Superior temporal gyrus (tissue), 1 donor: ENCODE measurements around the gene GGA1.
"Not testable (repeated sequence)": the region's sequence is repeated elsewhere in the genome, so short reads cannot be mapped to it uniquely, and the experiment has no call there.

Experiments
- DNase-seq: peaks from one replicate; pipeline ENCODE4 v3.0.0-alpha.2; 2016; ENCODE audit errors: extremely low spot score

The GGA1 gene

DNA sequence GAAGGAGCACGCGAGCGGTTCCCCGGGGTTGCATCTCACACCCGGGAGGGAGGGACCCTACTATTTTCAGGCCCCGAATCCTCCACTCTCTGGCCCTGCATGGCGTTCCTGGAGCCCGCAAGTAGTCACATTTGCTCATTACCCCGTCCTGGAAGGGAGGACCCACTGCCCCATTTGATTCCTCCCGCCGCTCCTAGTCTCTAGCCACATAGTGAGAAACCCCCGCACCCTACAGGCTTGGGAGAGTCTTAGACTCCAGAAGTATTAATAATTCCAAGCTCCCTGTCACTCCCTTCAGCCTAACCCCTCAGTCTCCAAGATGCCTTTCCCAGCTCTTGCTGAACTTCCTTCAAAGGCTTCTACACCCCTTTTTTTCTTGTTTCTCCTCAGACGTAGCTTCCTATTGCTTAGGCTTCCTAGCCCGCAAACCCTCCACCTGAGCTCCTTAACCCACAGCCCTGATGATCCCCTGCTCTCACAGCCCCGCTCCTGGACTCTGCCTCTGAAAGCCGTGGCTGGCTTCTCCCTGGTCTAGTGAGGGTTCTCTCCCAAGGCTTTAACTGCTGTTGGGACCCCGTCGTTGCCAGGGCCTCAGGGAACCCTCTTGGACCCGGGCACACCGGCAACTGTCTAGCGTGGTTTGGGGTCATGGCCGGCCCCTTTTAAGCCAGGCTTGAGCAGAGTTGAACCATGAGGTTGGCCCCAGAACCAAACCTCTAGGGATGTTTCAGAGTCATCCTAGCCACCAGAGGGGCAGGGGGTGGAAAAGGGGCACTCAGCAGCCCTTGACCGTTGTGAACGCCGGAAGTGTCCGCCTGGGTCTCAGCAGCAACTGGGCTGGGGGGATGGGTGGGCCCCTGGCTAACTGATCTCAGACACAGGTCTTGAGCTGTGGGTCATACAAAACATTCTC is 862 bp downstream of the GGA1 start:
- peak; percentile 22 for DNase-seq

DNA sequence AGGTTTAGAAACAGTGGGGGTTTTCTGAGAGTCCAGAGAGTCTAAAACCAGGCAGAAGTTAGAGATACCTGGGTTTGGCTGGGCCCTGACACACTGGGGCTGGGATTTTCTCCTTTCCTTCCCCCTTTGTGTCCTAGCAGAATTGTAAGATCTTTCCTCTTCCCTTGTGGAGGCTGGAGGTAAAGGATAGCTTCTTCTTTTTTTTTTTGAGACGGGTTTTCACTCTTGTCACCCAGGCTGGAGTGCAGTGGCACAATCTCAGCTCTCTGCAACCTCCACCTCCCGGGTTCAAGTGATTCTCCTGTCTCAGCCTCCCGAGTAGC is 1.5 kb downstream of the GGA1 start:
- DNase-seq = not testable (repeated sequence)

DNA sequence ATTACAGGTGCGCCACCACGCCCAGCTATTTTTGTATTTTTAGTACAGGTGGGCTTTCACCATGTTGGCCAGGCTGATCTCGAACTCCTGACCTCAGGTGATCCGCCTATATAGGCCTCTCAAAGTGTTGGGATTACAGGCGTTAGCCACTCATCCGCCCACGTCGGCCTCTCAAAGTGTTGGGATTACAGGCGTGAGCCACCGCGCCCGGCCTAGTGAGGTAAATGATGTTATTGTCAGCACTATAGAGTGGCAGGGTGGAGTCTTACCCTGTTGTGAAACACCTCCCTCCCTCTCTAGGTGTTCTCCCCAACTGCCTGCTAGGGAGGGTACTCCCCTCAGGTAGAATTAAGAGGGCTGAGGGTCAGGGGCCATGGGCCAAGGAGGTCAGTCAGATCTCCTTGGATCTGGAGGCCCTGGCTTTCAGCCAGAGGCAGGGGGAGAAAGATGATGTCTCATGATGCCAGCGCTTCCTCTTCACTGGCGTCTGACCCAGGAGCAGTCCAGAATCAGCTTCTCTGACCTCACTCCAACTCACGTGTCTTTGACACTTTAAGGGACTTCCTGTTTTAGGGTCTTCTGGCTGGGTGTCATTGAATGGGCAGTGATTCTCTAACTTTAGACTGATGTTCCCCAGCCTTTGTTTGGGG is 2.0 kb downstream of the GGA1 start:
- DNase-seq = no peak

DNA sequence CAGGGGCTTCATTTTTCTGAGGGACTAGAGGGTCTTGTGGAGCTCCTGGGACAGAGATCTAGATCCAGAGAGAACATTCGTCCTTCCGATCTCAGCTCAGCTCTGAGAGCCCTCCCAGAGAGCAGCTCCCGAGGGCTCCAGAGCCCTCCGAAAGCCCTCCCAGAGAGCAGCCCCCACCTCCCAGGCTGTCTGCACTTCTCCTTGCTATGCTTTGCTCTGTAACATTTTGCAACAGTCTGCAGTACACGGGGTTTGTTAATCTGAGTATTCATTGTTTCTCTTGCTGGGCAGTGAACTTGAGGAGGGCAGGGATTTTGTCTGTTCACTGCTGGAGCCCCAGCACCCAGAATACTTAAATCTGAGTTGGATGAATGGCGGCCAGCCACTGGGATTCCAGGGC is 2.6 kb downstream of the GGA1 start:
- DNase-seq = no peak

DNA sequence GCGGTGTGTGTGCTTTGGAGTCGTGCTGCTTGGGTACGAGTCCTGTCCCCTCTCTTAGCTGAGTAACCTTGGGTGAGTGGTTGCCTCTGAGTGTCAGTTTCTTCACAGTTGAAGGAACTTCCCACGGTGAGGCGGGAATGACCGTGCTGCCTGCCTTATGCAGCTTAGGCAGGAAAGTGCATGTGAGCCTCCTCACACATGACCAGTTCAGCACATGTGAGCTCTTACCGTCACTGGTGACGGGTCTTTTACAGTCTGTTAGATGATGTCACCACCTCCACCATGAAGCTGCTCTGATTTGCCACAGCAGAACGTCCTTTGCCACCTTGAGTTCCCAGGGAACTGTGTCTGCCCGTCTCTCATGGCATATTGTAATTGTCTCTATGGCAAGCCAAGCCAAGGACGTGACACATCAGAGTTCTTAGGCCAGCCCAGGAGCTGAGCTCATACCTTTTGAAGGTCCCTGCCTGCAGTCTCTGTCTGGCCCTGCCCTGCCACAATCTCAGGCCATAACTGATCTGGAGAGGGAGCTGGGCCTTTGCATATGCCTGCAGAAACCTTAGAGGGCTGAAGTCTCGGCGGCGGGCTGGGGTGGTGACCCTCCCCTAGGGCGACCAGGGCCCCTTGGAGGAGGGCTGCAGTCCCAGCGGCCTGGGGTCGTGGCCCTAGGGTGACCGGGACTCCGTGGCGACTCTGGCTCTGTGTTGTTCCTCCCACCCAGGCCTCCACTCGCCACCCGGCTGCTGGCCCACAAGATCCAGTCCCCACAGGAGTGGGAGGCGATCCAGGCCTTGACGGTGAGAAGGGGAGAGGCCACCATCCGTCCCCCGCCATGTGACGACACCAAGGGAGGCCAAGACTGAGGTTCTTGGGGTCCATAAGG is 7.8 kb downstream of the GGA1 start:
- DNase-seq = no peak

DNA sequence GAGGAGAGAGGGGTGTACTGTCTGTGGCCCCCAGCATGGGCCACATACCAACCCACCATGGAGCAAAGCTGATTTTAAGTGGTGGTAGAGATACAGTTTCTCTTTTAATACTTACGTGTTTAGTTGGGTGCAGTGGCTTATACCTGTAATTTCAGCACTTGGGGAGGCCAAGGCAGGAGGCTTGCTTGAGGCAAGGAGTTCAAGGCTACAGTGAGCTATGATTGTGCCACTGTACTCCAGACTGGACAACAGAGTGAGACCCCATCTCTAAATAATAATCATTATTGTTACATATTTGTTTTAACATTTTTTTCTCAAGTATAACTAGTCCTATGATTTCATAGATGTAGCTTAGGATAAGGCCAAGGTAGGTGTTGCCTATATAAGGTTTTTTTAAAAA is 8.8 kb downstream of the GGA1 start:
- DNase-seq = no peak

DNA sequence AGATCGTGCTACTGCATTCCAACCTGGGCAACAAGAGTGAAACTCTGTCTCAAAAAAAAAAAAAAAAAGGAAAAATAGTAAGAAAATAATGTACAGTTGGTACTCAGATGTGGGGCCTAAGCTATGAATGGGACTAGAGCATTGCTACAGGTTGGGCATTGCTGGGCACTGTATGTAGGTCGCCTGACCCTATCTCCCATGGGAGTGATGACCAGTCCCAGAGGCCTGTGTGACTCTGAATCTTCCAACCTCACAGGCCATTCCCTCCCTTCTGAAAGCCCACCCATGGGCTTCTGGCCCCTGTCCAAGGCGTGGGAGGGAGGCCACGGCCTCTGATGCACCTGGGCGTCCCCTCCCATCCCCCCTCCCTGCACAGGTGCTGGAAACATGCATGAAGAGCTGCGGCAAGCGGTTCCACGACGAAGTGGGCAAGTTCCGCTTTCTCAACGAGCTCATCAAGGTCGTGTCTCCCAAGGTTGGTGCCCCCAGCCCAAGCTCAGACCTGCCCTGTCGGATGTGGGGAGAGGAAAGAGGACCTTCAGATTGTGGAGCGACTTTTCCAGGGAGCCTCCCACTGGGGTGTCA is 9.5 kb downstream of the GGA1 start:
- DNase-seq = no peak

DNA sequence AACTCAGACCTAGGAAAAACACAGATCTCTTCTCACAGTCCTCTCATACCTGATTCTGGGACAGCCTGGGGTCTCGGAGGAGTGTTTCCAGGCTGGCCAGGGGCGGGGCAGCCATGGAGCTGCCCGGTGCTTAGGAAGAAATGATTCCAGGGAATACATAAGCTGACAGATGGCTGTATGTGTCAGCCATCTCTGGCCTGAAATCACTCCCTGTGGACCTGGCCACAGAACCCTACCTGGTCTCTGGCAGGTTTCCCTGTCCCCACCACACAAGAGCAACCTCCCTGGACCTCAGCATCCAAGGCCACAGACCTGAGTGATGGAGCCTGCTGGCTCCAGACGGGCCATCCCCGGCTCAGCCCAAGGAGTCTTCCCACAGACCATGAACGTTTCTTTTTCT is 10.0 kb downstream of the GGA1 start:
- no peak for DNase-seq

DNA sequence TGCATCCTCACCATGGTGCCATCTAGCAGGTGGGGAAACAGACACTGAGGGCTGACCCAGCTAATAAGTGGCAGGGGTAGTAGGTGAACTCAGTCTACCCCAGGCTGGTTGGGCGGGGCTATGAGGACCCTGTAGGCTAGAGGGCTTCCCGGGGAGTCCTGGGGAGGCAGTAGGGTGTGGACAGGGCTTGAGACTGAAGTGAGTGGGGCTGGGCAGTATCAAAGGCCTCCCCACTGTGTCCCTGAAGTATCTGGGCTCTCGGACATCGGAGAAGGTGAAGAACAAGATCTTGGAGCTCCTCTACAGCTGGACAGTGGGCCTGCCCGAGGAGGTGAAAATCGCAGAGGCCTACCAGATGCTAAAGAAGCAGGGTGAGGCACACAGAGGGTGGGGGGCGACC is 11.4 kb downstream of the GGA1 start:
- no peak for DNase-seq

DNA sequence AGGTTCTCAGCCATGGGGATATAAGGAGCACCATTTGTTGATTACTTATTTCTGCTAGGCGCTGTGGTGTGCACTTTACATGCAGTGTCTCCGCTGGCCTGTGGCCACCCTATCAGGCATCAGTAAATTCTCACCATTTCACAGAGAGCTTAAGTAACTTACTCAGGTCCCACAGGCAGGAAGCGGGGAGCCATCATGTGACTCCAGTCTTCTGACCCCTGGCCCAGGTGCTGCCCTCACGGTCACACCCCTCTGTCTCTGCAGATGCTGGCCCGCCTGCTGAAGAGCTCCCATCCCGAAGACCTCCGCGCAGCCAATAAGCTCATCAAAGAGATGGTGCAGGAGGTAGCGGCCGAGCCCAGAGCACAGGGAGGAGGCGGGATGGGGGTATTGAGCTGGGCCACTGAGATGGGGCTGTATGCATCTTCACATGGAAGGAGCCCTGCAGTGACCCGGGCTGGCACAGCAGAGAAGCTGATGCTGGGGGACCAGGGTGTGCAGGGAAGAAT is 12.8 kb downstream of the GGA1 start:
- no peak for DNase-seq

DNA sequence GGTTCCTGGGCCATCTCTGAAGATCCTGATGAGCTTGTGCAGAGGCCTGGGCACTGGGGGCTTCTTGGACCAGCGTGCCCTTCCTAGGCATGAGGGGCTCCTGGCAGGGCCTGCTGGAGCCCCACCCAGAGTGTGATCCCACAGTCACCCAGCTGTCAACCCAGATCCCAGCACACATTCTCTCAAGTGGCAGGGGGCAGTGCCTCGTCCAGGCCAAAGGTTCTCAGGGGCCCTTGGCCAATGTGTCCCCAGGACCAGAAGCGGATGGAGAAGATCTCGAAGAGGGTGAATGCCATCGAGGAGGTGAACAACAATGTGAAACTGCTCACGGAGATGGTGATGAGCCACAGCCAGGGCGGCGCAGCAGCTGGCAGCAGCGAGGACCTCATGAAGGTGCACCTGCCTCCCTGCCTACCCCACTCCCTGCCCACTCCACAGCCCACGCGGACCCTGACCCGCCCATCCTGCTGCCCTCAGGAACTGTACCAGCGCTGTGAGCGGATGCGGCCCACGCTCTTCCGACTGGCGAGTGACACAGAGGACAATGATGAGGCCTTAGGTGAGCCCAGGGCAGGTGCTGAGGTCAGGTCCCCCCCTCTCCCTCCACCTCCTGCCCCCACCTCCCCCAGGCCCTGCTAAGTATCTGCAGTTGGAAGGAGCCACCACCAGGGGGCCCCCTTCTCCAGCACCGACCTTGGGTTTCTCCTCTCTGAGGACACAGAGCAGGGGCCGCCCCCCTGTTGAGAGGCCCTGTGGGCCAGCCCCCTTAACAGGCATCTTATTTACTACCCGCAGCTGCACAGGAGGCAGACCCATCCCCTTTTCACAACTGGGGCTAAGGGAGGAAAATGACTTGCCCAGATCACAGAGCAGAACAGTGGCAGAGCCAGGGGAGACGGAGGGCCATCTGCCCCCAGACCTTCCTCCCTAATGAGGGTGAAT is 14.7 kb downstream of the GGA1 start:
- peak; percentile 60 for DNase-seq

DNA sequence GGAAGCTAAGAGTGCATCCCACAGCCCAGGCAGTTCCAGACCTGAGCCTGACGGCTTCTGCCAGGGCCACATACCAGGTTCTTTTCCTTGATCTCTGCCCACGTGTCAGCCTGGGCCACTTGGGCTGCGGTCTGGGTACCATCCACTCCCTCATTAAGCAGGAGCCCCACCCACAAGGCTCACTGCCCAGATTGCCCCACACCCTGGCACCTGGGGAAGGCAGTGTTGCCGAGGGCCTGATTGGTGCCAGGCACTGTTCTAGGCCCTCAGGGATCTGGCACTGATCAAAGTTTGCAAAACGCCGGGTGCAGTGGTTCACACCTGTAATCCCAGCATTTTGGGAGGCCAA is 15.4 kb downstream of the GGA1 start:
- DNase-seq = no peak

DNA sequence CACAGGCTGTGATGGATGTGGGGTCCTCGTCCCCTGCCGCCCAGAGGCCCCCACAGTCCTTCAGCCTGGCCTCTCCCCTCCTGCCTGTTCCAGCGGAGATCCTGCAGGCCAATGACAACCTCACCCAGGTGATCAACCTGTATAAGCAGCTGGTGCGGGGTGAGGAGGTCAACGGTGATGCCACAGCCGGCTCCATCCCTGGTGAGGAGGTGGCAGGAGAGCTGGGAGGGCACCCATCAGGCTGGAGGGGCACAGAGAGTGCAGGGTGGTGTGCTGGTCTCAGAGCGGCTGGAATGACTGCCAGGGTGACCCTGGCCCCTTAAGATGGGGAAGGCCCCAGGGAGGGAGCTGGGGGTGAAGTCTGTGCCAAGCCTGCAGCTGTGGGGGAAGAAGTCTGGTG is 16.2 kb downstream of the GGA1 start:
- no peak for DNase-seq

DNA sequence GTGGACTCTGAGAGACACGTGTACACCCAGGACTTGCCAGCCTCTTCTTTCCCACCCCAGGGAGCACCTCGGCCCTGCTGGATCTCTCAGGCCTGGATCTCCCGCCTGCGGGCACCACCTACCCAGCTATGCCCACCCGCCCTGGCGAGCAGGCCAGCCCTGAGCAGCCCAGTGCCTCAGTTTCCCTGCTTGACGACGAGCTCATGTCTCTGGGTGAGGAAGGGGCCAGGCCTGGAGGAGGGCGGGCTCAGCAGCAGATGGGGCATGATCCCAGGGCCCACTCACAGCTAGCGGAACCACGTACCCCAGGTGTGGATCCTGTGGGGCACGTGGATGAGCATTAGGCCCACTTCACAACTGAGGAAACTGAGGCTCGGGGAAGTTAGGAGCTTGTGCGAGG is 17.1 kb downstream of the GGA1 start:
- no peak for DNase-seq

DNA sequence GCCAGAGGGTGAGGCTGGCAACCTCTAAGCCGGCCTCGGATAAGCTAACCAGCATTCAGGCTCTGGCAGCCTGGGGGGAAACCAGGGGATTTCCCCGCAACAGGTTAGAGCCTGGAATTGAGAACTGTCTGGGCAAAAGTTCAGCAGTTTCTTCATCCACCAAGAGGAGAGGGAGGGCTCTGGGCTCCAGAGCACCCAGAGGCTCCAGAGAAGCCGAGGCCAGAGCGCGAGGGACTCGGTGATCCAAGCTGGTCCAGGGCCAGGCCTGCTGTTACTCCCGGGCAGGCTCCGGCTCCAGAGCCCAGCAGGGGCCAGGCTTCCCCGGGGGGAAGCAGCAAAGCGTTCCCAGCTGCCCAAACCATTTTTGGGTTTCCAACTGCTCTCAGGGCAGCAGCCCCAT is 17.5 kb downstream of the GGA1 start:
- DNase-seq = no peak

DNA sequence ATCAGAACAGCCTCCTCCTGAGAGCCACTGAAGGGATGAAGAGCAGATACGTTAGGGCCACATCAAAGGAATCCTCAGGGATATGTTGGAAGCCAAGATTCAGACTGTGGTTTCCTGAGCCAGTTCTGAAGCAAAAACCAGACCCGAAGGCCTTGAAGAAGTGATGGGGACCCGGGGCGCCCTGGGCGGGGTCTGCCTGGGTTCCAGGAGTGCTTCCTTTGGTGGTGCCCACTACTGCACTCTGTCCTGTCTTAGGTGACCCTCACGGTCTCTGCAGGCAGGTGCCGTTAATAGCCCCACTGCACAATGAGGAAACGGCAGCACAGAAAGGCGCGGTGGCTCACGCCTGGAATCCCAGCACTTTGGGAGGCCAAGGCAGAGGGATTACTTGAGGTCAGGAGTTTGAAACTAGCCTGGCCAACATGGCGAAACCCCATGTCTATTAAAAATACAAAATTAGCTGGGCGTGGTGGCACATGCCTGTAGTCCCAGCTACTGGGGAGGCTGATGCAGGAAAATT is 18.0 kb downstream of the GGA1 start:
- DNase-seq = no peak

DNA sequence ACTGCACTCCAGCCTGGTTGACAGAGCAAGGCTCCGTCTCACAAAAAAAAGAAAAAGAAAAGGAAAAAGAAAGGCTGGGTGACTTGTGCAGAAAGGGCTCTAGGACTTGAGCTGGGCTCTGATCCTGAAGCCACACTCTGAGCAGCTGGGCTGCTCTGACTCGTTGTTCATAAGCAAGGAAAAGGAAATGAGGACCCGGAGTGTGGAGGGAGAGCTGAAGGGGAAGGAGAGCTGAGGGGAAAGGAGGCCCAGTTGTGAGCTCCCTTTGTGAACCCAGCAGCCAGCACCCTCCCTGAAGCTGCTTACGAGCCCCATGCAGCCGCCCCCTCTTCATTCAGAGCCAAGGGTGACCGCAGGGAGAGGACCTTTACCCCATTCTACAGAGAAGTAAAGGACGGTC is 18.5 kb downstream of the GGA1 start:
- DNase-seq = no peak

DNA sequence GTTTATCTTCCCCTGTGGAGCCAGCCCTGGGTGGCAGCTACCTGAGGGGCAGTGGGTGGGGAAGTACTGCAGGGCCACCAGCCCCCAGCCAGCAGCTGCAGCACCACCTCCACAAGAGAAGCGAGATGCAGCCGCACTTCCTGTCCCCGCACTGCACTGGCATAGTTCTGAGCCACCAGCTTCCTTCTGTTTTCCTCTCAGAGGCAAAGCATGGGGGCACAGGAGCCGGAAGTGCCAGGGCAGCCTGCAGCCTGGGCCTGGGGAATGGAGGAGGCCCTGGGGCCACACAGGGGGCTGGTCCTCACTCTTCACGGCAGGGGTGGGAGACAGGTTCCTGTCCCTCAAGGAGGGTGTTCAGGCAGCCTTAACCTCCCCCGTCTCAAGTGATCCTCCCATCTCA is 18.9 kb downstream of the GGA1 start:
- no peak for DNase-seq

DNA sequence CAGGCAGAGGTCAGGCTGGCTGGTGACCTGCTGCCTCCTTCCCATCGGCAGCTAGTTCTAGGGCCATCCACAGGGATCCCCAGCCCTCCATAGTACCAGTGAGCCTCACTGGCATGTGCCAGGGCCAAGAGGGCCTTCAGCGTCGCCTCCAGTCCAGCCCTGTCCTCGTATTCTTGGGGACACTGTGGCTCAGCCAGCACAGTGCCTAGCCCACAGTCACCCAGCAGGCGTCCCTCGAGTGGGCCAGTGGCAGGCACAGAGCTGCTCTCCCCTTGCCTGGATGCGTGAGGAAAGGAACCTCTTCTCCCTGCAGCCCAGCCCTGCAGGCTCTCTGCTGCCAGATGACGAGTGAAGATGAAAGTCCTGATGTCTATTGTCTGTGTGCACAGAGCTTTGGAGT is 20.2 kb downstream of the GGA1 start:
- DNase-seq = no peak

DNA sequence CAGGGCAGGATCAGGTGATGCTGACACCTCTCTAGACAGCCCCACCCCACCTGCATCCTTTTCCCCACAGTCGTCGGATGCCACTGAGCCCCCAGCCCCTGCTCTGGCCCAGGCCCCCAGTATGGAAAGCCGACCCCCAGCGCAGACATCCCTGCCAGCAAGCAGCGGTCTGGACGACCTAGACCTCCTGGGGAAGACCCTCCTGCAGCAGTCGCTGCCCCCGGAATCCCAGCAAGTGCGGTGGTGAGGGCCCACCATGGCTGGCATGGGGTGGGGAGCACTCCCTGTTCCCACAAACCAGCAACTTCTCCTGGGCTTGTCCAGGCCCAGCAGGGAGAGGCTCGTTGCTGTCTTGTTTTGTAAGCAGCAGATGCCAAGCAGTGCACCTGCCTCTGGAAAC is 21.3 kb downstream of the GGA1 start:
- DNase-seq = no peak
